Measurements from ENCODE around the gene ZNF385B.

The ZNF385B gene

GRCh38 chr2:179584760-179585159 is 276.7 kb downstream of the ZNF385B start:
- no peak for TF ChIP-seq CTCF (conservative IDR thresholded peaks at IDR 0.05; ENCODE audit: low read depth, low read length)
- DNase-seq (ENCODE audit: low read depth): no peak
- no peak overlapping the region for H3K4me3 ChIP-seq (ENCODE audit: low read depth, low read length)

- H3K4me3 ChIP-seq (ENCODE audit: low read depth, low read length): no peak overlapping the region
- no peak for DNase-seq (ENCODE audit: low read depth)
- TF ChIP-seq CTCF (conservative IDR thresholded peaks at IDR 0.05; ENCODE audit: low read depth, low read length): no peak
Observed at GRCh38 chr2:179581605-179582004, 279.8 kb downstream of the ZNF385B start.

GRCh38 chr2:179580378-179581146 is 280.9 kb downstream of the ZNF385B start:
- TF ChIP-seq CTCF (conservative IDR thresholded peaks at IDR 0.05; ENCODE audit: low read depth, low read length): no peak
- no peak for DNase-seq (ENCODE audit: low read depth)
- no peak overlapping the region for H3K4me3 ChIP-seq (ENCODE audit: low read depth, low read length)

GRCh38 chr2:179579800-179580199 is 281.6 kb downstream of the ZNF385B start:
- H3K4me3 ChIP-seq (ENCODE audit: low read depth, low read length): no peak overlapping the region
- TF ChIP-seq CTCF (conservative IDR thresholded peaks at IDR 0.05; ENCODE audit: low read depth, low read length): no peak
- no peak for DNase-seq (ENCODE audit: low read depth)

GRCh38 chr2:179578171-179578916 is 283.1 kb downstream of the ZNF385B start:
- DNase-seq (ENCODE audit: low read depth): no peak
- no peak for TF ChIP-seq CTCF (conservative IDR thresholded peaks at IDR 0.05; ENCODE audit: low read depth, low read length)
- H3K4me3 ChIP-seq (ENCODE audit: low read depth, low read length): no peak overlapping the region

- H3K4me3 ChIP-seq (ENCODE audit: low read depth, low read length): no peak overlapping the region
- no peak for DNase-seq (ENCODE audit: low read depth)
- TF ChIP-seq CTCF (conservative IDR thresholded peaks at IDR 0.05; ENCODE audit: low read depth, low read length): no peak
Observed at GRCh38 chr2:179574061-179574519, 287.3 kb downstream of the ZNF385B start.

Measured in choroid plexus epithelial cell (primary cell).